KMS-11 (cell line): ENCODE data around the gene KAZN.

ENCODE experiments used
- H2AFZ ChIP-seq: fragments of 200-600 bp; sonication (generic); 2 replicates; pipeline ENCODE4 v1.6.1; 2016; ENCODE audit warnings: antibody characterized with exemption, mixed run types, low read depth
- H3K27ac ChIP-seq: fragments of 200-600 bp; sonication (generic); 2 replicates; pipeline ENCODE4 v1.6.1; 2016; ENCODE audit warnings: mild to moderate bottlenecking, mixed run types
- H3K27me3 ChIP-seq: fragments of 200-600 bp; sonication (generic); 2 replicates; pipeline ENCODE4 v1.6.1; 2017; ENCODE audit warnings: mild to moderate bottlenecking, low read depth, mixed run types, moderate library complexity; ENCODE audit not compliant: insufficient read depth
- H3K36me3 ChIP-seq: fragments of 200-600 bp; sonication (generic); 2 replicates; pipeline ENCODE4 v1.6.1; 2017; ENCODE audit warnings: mild to moderate bottlenecking, mixed run types; ENCODE audit not compliant: insufficient read depth
- H3K4me1 ChIP-seq: fragments of 200-600 bp; sonication (generic); 2 replicates; pipeline ENCODE4 v1.6.1; 2016; ENCODE audit warnings: mild to moderate bottlenecking, low read depth, mixed run types; ENCODE audit not compliant: poor library complexity, severe bottlenecking
- H3K4me2 ChIP-seq: fragments of 200-600 bp; sonication (generic); 2 replicates; pipeline ENCODE4 v1.7.0; 2016; ENCODE audit warnings: mild to moderate bottlenecking, mixed run types
- H3K4me3 ChIP-seq: fragments of 200-600 bp; sonication (generic); IDR thresholded peaks from 2 replicates; pipeline ENCODE4 v1.6.1; 2017; ENCODE audit warnings: low read depth, low read length, mixed read lengths; ENCODE audit not compliant: insufficient read depth
- H3K79me2 ChIP-seq: fragments of 200-600 bp; sonication (generic); 2 replicates; pipeline ENCODE4 v1.6.1; 2016; ENCODE audit warnings: low read depth, mixed run types; ENCODE audit not compliant: insufficient read depth
- H3K9ac ChIP-seq: fragments of 200-600 bp; sonication (generic); 2 replicates; pipeline ENCODE4 v1.6.1; 2016; ENCODE audit warnings: mild to moderate bottlenecking, mixed run types
- H4K20me1 ChIP-seq: fragments of 200-600 bp; sonication (generic); 2 replicates; pipeline ENCODE4 v1.6.1; 2016; ENCODE audit warnings: mild to moderate bottlenecking, mixed run types; ENCODE audit not compliant: insufficient read depth
- CTCF ChIP-seq: fragments of 200-600 bp; sonication (generic); conservative IDR thresholded peaks from 2 replicates; pipeline ENCODE4 v1.6.1; 2017; ENCODE audit warnings: low read depth, mild to moderate bottlenecking, antibody characterized with exemption, low read length, moderate library complexity, mixed read lengths

Gene KAZN

GRCh38 chr1:15157524-15158399, 559.3 kb downstream of the KAZN start:
- Histone ChIP-seq H3K36me3 (no peaks in the 10 kb centered on the region), H4K20me1 (no peaks in the 10 kb centered on the region), H3K4me3 (no peak overlapping the region), H3K4me2 (peak overlapping the region; percentile 79), H2AFZ (no peak overlapping the region), H3K4me1 (peaks cover 71% of the 10 kb centered on the region), H3K9ac (no peak overlapping the region), H3K79me2 (no peaks in the 10 kb centered on the region), H3K27me3 (no peaks in the 10 kb centered on the region), H3K27ac (peak overlapping the region; percentile 67; the same call in 1 of the 2 replicates)
- TF ChIP-seq CTCF, result no peak

- Histone ChIP-seq H3K27ac (no peak overlapping the region), H3K79me2 (no peaks in the 10 kb centered on the region), H3K4me2 (no peak overlapping the region), H2AFZ (no peak overlapping the region), H3K4me1 (peaks cover 71% of the 10 kb centered on the region), H3K27me3 (no peaks in the 10 kb centered on the region), H3K9ac (no peak overlapping the region), H3K36me3 (no peaks in the 10 kb centered on the region), H4K20me1 (no peaks in the 10 kb centered on the region), H3K4me3 (no peak overlapping the region)
- TF ChIP-seq CTCF, result no peak
These were observed 560.2 kb downstream of the KAZN start for GRCh38 chr1:15158506-15159165.

GRCh38 chr1:15159166-15159555, 560.7 kb downstream of the KAZN start:
- H3K4me1 ChIP-seq, result peaks cover 70% of the 10 kb centered on the region
- no peak overlapping the region for H2AFZ ChIP-seq
- H3K9ac ChIP-seq, result no peak overlapping the region
- no peak overlapping the region for H3K27ac ChIP-seq
- no peak overlapping the region for H3K4me2 ChIP-seq
- no peaks in the 10 kb centered on the region for H3K36me3 ChIP-seq
- H3K79me2 ChIP-seq, result no peaks in the 10 kb centered on the region
- no peaks in the 10 kb centered on the region for H4K20me1 ChIP-seq
- no peak overlapping the region for H3K4me3 ChIP-seq
- no peaks in the 10 kb centered on the region for H3K27me3 ChIP-seq
- TF ChIP-seq CTCF, result no peak

- Histone ChIP-seq H3K27ac (no peak overlapping the region; the same call in 1 of the 2 replicates), H3K4me2 (peak overlapping the region; percentile 60), H3K36me3 (no peaks in the 10 kb centered on the region), H3K9ac (no peak overlapping the region), H2AFZ (no peak overlapping the region), H3K4me1 (peaks cover 58% of the 10 kb centered on the region), H4K20me1 (no peaks in the 10 kb centered on the region), H3K79me2 (no peaks in the 10 kb centered on the region), H3K27me3 (no peaks in the 10 kb centered on the region), H3K4me3 (no peak overlapping the region)
- TF ChIP-seq CTCF, result no peak
These were observed 562.1 kb downstream of the KAZN start for GRCh38 chr1:15160626-15161025.
